H1 (cell line): ENCODE results near the gene GLS. TPM values are rescaled to one million over a fixed set of nuclear protein-coding genes. Genes with fewer than 3 reads are reported as not detected.

ENCODE experiments used
- EGR1 ChIP-seq: IDR thresholded peaks from 2 replicates; pipeline ENCODE4 v1.6.1; 2011; ENCODE audit warnings: low read depth, low read length, borderline replicate concordance
- TAF1 ChIP-seq: IDR thresholded peaks from 2 replicates; pipeline ENCODE4 v1.6.1; 2011; ENCODE audit warnings: mild to moderate bottlenecking, low read depth, low read length
- YY1 ChIP-seq: IDR thresholded peaks from 2 replicates; pipeline ENCODE4 v1.6.1; 2011; ENCODE audit warnings: low read depth, mild to moderate bottlenecking, low read length
- ZNF274 ChIP-seq: IDR thresholded peaks from 2 replicates; pipeline ENCODE4 v1.7.0; 2012; ENCODE audit warnings: low read length, borderline replicate concordance; ENCODE audit errors: extremely low read depth
- polyA plus RNA-seq, 7 experiments: library from polyadenylated mRNA; depleted of rRNA in 3 of 7; stranded (reverse) in 5 of 7; unstranded in 2 of 7; fragments of >200 nt in 5 of 7; fragments of 200-250 nt in 2 of 7; gene quantifications; 1 replicate in 5 of 7; 2 replicates in 1 of 7; 4 replicates in 1 of 7; pipeline versions ENCODE4 v1.2.1 to v1.2.3, GENCODE V29; 2011 to 2013; ENCODE audit warnings: missing spikeins in 2 of 7, mixed read lengths in 2 of 7
- total RNA-seq: library from RNA; stranded (reverse); fragmentation: NEBNext Ultra II Directional; extraction: Animal tissue kit (Norgen Biotek cat#: 25700); gene quantifications from 2 replicates; pipeline ENCODE4 v1.2.1, GENCODE V29; 2021
- TF ChIP-seq, protein P1 (sequence below): IDR thresholded peaks from 2 replicates; pipeline ENCODE4 v1.6.1; 2012; ENCODE audit warnings: inconsistent platforms

The GLS gene
- total and polyA plus RNA-seq, 2 of the 8 experiments (the other 6 are each of a cell fraction or from before 2014, with no cell fraction given), result 15.7 to 89.8 TPM

DNA sequence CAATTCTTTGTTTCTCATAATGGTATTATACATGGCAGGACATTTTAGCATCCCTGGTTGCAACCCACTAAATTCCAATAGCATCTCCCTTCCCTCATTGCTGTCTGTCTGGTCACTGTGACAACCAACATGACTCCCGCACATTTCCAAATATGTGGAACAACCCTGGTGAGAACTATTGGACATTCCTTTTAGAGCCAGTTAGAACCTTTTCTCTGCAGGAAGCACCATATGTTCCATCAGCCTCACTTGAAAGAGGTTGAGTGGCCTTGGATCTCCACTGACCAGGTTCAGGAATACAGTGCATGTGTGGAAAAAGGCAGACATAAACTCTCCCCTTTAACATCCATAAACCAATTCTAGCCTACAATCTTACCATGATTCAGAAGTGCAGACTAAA, 25.9 kb upstream of the GLS start (continued):
- TF ChIP-seq, protein P1, sequence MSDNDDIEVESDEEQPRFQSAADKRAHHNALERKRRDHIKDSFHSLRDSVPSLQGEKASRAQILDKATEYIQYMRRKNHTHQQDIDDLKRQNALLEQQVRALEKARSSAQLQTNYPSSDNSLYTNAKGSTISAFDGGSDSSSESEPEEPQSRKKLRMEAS, result no peak
- TF ChIP-seq EGR1 (no peak), YY1 (no peak), TAF1 (no peak), ZNF274 (no peak)
